BE2C (cell line): ENCODE data around the gene WDFY3.

Experiments used
- DNase-seq: peaks from one replicate; pipeline ENCODE4 v3.0.0-alpha.2; 2020
- H3K27me3 ChIP-seq: fragments of 250-450 bp; sonication (Bioruptor Pico); 2 replicates; pipeline ENCODE4 v1.5.1; 2020; ENCODE audit warnings: mild to moderate bottlenecking
- H3K36me3 ChIP-seq: fragments of 250-450 bp; sonication (Bioruptor Pico); 2 replicates; pipeline ENCODE4 v1.5.1; 2020; ENCODE audit warnings: mild to moderate bottlenecking
- H3K4me1 ChIP-seq: fragments of 250-450 bp; sonication (Bioruptor Pico); 2 replicates; pipeline ENCODE4 v1.5.1; 2020
- H3K4me3 ChIP-seq: 2 replicates; pipeline ENCODE4 v1.5.1; 2011; ENCODE audit warnings: low read depth, low read length
- H3K9me3 ChIP-seq: fragments of 250-450 bp; sonication (Bioruptor Pico); 2 replicates; pipeline ENCODE4 v1.5.1; 2020
- CTCF ChIP-seq: IDR thresholded peaks from 2 replicates; pipeline ENCODE4 v1.5.1; 2012; ENCODE audit warnings: mild to moderate bottlenecking, low read depth, low read length

Gene WDFY3

GRCh38 chr4:84956014-84956413, 10.5 kb downstream of the WDFY3 start:
- no peaks in the 10 kb centered on the region for H3K36me3 ChIP-seq
- H3K27me3 ChIP-seq = no peaks in the 10 kb centered on the region
- no peak for DNase-seq
- H3K4me3 ChIP-seq = no peak overlapping the region
- H3K9me3 ChIP-seq = no peaks in the 10 kb centered on the region
- H3K4me1 ChIP-seq = peaks cover 9% of the 10 kb centered on the region
- no peak for TF ChIP-seq CTCF

GRCh38 chr4:84954982-84955567, 11.4 kb downstream of the WDFY3 start:
- TF ChIP-seq CTCF = no peak

GRCh38 chr4:84952776-84953175, 13.7 kb downstream of the WDFY3 start:
- no peak for DNase-seq
- TF ChIP-seq CTCF = no peak
- Histone ChIP-seq H3K4me3 (no peak overlapping the region), H3K9me3 (no peaks in the 10 kb centered on the region), H3K27me3 (no peaks in the 10 kb centered on the region; the same call in 1 of the 2 replicates), H3K4me1 (peaks cover 3% of the 10 kb centered on the region; the same call in 1 of the 2 replicates), H3K36me3 (no peaks in the 10 kb centered on the region)

More at GRCh38 chr4:84954982-84955567, 11.4 kb downstream of the WDFY3 start:
- Histone ChIP-seq H3K27me3 (no peaks in the 10 kb centered on the region; the same call in 1 of the 2 replicates), H3K4me3 (no peak overlapping the region), H3K9me3 (no peaks in the 10 kb centered on the region), H3K36me3 (no peaks in the 10 kb centered on the region), H3K4me1 (peaks cover 9% of the 10 kb centered on the region)
- DNase-seq = no peak

GRCh38 chr4:84952004-84952403, 14.5 kb downstream of the WDFY3 start:
- no peaks in the 10 kb centered on the region for H3K36me3 ChIP-seq
- DNase-seq = no peak
- peaks cover 3% of the 10 kb centered on the region; the same call in 1 of the 2 replicates for H3K4me1 ChIP-seq
- no peak overlapping the region for H3K4me3 ChIP-seq
- no peaks in the 10 kb centered on the region for H3K9me3 ChIP-seq
- no peak for TF ChIP-seq CTCF
- no peaks in the 10 kb centered on the region; the same call in 1 of the 2 replicates for H3K27me3 ChIP-seq

GRCh38 chr4:84948056-84948455, 18.4 kb downstream of the WDFY3 start:
- Histone ChIP-seq H3K4me1 (peaks cover 3% of the 10 kb centered on the region; the same call in 1 of the 2 replicates), H3K27me3 (no peaks in the 10 kb centered on the region; the same call in 1 of the 2 replicates), H3K36me3 (no peaks in the 10 kb centered on the region), H3K9me3 (no peaks in the 10 kb centered on the region; the same call in 1 of the 2 replicates), H3K4me3 (no peak overlapping the region)
- TF ChIP-seq CTCF = no peak
- no peak for DNase-seq

GRCh38 chr4:84944947-84945346, 21.5 kb downstream of the WDFY3 start:
- no peak for DNase-seq
- no peak for TF ChIP-seq CTCF
- Histone ChIP-seq H3K4me1 (no peaks in the 10 kb centered on the region; the same call in 1 of the 2 replicates), H3K36me3 (no peaks in the 10 kb centered on the region), H3K27me3 (no peaks in the 10 kb centered on the region), H3K9me3 (no peaks in the 10 kb centered on the region; the same call in 1 of the 2 replicates), H3K4me3 (no peak overlapping the region)
